Skin of body (tissue), 2 donors: Measurements from ENCODE around the gene TMEM208. TPM values are rescaled to one million over a fixed set of nuclear protein-coding genes. Genes with fewer than 3 reads are reported as not detected.

ENCODE experiments used
- DNase-seq: peaks from one replicate; lab custom pipeline; 2025; lab: John Stamatoyannopoulos, UW
- total RNA-seq: library from RNA; depleted of rRNA; stranded (reverse); fragments of >200 nt; gene quantifications from one replicate; pipeline ENCODE4 v1.2.3, GENCODE V29; 2014

Gene TMEM208
- total RNA-seq, 1 donor from 2014 or later: 22.0 TPM

- no peak for DNase-seq
Measured at GRCh38 chr16:67249178-67250044, 22.5 kb downstream of the TMEM208 start.

GRCh38 chr16:67250045-67250327, 23.1 kb downstream of the TMEM208 start:
- DNase-seq: no peak

- DNase-seq: no peak
Measured at GRCh38 chr16:67252609-67253497, 25.9 kb downstream of the TMEM208 start.

- no peak for DNase-seq
Measured at GRCh38 chr16:67254801-67255552, 28.0 kb downstream of the TMEM208 start.

GRCh38 chr16:67255553-67256221, 28.8 kb downstream of the TMEM208 start:
- no peak for DNase-seq

GRCh38 chr16:67256701-67257230, 29.8 kb downstream of the TMEM208 start:
- DNase-seq: no peak

- DNase-seq: no peak
Measured at GRCh38 chr16:67257486-67258160, 30.7 kb downstream of the TMEM208 start.

- no peak for DNase-seq
Measured at GRCh38 chr16:67258161-67258835, 31.4 kb downstream of the TMEM208 start.

GRCh38 chr16:67259705-67260104, 32.8 kb downstream of the TMEM208 start:
- DNase-seq: no peak

GRCh38 chr16:67260426-67261063, 33.6 kb downstream of the TMEM208 start:
- DNase-seq: no peak

GRCh38 chr16:67263201-67263600, 36.3 kb downstream of the TMEM208 start:
- no peak for DNase-seq

GRCh38 chr16:67264277-67264676, 37.3 kb downstream of the TMEM208 start:
- DNase-seq: no peak

GRCh38 chr16:67264866-67265265, 37.9 kb downstream of the TMEM208 start:
- no peak for DNase-seq

GRCh38 chr16:67265834-67266233, 38.9 kb downstream of the TMEM208 start:
- no peak for DNase-seq

GRCh38 chr16:67268136-67268579, 41.2 kb downstream of the TMEM208 start:
- no peak for DNase-seq

- DNase-seq: no peak
Measured at GRCh38 chr16:67269766-67270165, 42.8 kb downstream of the TMEM208 start.

- DNase-seq: no peak
Measured at GRCh38 chr16:67270931-67271338, 44.0 kb downstream of the TMEM208 start.

GRCh38 chr16:67271446-67271845, 44.5 kb downstream of the TMEM208 start:
- DNase-seq: no peak

GRCh38 chr16:67275321-67275720, 48.4 kb downstream of the TMEM208 start:
- no peak for DNase-seq
